GM23248 (cell line): ENCODE data around the gene PRMT1. TPM values are rescaled to one million over a fixed set of nuclear protein-coding genes. Genes with fewer than 3 reads are reported as not detected.

Experiments used
- DNase-seq: peaks from one replicate; pipeline ENCODE4 v3.0.0-alpha.2; 2015
- H2AFZ ChIP-seq: fragments of 200-600 bp; sonication (generic); 2 replicates; pipeline ENCODE4 v1.6.1; 2016; ENCODE audit warnings: antibody characterized with exemption
- H3F3A ChIP-seq: fragments of 200-600 bp; sonication (generic); 2 replicates; pipeline ENCODE4 v1.6.1; 2016; ENCODE audit warnings: mild to moderate bottlenecking, antibody characterized with exemption, mixed run types; ENCODE audit not compliant: insufficient read depth
- H3K27ac ChIP-seq: fragments of 200-600 bp; sonication (generic); 2 replicates; pipeline ENCODE4 v1.5.1; 2016; ENCODE audit warnings: mild to moderate bottlenecking
- H3K27me3 ChIP-seq: fragments of 200-600 bp; sonication (generic); replicated peaks from 2 replicates; pipeline ENCODE4 v1.6.1; 2016; ENCODE audit warnings: mild to moderate bottlenecking; ENCODE audit not compliant: insufficient read depth
- H3K36me3 ChIP-seq: fragments of 200-600 bp; sonication (generic); 2 replicates; pipeline ENCODE4 v1.6.1; 2016; ENCODE audit warnings: low read depth, mild to moderate bottlenecking
- H3K4me1 ChIP-seq: fragments of 200-600 bp; sonication (generic); 2 replicates; pipeline ENCODE4 v1.6.1; 2016; ENCODE audit warnings: mild to moderate bottlenecking; ENCODE audit not compliant: insufficient read depth
- H3K4me2 ChIP-seq: fragments of 200-600 bp; sonication (generic); one replicate; pipeline ENCODE4 v1.6.1; 2016; ENCODE audit warnings: mild to moderate bottlenecking; ENCODE audit not compliant: unreplicated experiment
- H3K4me3 ChIP-seq: fragments of 200-600 bp; sonication (generic); 2 replicates; pipeline ENCODE4 v1.5.1; 2016; ENCODE audit warnings: mild to moderate bottlenecking
- H3K79me2 ChIP-seq: fragments of 200-600 bp; sonication (generic); 2 replicates; pipeline ENCODE4 v1.6.1; 2016; ENCODE audit warnings: mild to moderate bottlenecking; ENCODE audit not compliant: insufficient read depth
- H3K9ac ChIP-seq: fragments of 200-600 bp; sonication (generic); 2 replicates; pipeline ENCODE4 v1.6.1; 2016; ENCODE audit warnings: mild to moderate bottlenecking
- H3K9me2 ChIP-seq: fragments of 200-600 bp; sonication (generic); 2 replicates; pipeline ENCODE4 v1.6.1; 2016; ENCODE audit warnings: mixed run types, mild to moderate bottlenecking, moderate library complexity; ENCODE audit not compliant: insufficient read depth
- H3K9me3 ChIP-seq: fragments of 200-600 bp; sonication (generic); one replicate; pipeline ENCODE4 v1.6.1; 2017; ENCODE audit warnings: low read depth
- H4K20me1 ChIP-seq: fragments of 200-600 bp; sonication (generic); 2 replicates; pipeline ENCODE4 v1.6.0; 2016; ENCODE audit not compliant: insufficient read depth
- EZH2 ChIP-seq: fragments of 200-600 bp; sonication (generic); IDR thresholded peaks from 2 replicates; pipeline ENCODE4 v1.6.1; 2018; ENCODE audit warnings: antibody characterized with exemption, mild to moderate bottlenecking; ENCODE audit not compliant: insufficient read depth, poor library complexity, severe bottlenecking
- EZH2phosphoT487 ChIP-seq: fragments of 200-600 bp; sonication (generic); IDR thresholded peaks from 2 replicates; pipeline ENCODE4 v1.6.1; 2018; ENCODE audit warnings: antibody characterized with exemption, moderate library complexity, mild to moderate bottlenecking, low read depth; ENCODE audit not compliant: insufficient read depth
- WGBS, 2 experiments: methylation state at CpG; one replicate each; pipeline ENCODE4 v1.1.6; 2015 to 2017; ENCODE audit warnings: low lambda C conversion rate in 2 of 2, low coverage in 1 of 2; ENCODE audit errors: missing lambda C conversion rate in 2 of 2; 5-methylcytosine and 5-hydroxymethylcytosine counted together
- in situ Hi-C: fragments of 300-500 bp; cut with MboI; formaldehyde crosslinking; loops from 2 replicates; pipeline ENCODE4 v1.15.0; 2020
- polyA plus RNA-seq: library from polyadenylated mRNA; unstranded; fragments of >200 nt; fragmentation: Nextera tagmentation; extraction: Ambion mirVana; gene quantifications from 2 replicates; pipeline ENCODE4 v1.2.1, GENCODE V29; 2016
- total RNA-seq: library from RNA; depleted of rRNA; stranded (reverse); fragments of >200 nt; shearing (Covaris generic); gene quantifications from 2 replicates; pipeline ENCODE4 v1.2.3, GENCODE V29; 2014

PRMT1 gene
- total and polyA plus RNA-seq, 2 experiments from 2014 or later = 164 to 192 TPM

DNA sequence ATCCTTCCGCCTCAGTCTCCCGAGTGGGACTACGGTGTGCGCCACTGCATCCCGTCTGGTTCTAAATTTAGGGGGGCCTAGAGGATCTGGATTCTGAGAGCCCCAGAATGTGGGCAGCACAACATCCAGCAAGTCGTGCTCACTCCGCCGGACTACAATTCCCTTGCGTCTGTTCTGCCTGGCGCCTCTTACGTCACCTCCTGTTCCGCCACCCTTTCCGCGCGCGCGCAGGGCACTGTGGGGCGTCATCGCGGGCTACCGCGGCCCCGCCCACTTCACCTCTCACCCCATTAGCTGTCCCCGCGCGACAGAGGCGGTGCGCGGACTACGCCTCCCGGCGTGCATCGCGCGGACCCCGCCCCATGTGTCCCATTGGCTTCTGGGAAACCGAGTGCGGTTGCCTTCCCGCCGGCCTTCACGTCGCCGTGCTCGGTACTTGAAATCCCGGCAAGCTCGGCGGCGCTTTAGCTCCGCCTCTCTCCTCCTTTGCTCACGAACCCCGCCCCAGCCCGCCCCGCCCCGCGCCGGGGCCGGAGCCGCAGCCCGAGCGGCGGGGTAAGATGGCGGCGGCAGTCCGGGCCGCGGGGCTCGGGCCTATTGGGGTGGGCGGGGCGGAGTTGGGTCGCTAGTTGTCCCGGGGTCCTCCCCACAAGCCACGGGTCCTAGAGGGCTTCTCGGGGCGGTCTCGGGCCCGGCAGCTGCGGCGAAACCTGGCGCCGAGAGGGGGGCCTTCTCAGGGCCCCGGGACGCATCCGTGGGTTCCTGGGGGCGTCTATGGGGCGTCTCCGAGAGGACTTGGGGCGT lies 35.2 kb upstream of the PRMT1 start, which contains the start of gene SCAF1:
Gene SCAF1 (plus strand): TSS at position 522 of the 804 bp plus-strand sequence. CDS start 2,818 bp downstream, outside the sequence.
- TF ChIP-seq EZH2 (no peak), EZH2phosphoT487 (no peak)
- Histone ChIP-seq H3K4me3 (peak within 1 kb of the TSS; percentile 95), H3K4me2 (peak within 1 kb of the TSS; percentile 96), H3K79me2 (peaks cover 72% of the 10 kb centered on the region), H3K4me1 (peaks cover 14% of the 10 kb centered on the region), H3F3A (peaks cover 8% of the 10 kb centered on the region), H3K27ac (peak within 1 kb of the TSS; percentile 100), H3K9me2 (no peaks in the 10 kb centered on the region), H3K27me3 (no peaks in the 10 kb centered on the region), H3K36me3 (no peaks in the 10 kb centered on the region), H3K9me3 (no peaks in the 10 kb centered on the region), H4K20me1 (no peaks in the 10 kb centered on the region), H2AFZ (peak within 1 kb of the TSS; percentile 67), H3K9ac (peak within 1 kb of the TSS; percentile 99)
- in situ Hi-C loops = no loop called here
- WGBS, 2 experiments = 0 to 2% methylated on average over 41 to 64 of the region's 87 CpGs
- DNase-seq = peak; percentile 100

DNA sequence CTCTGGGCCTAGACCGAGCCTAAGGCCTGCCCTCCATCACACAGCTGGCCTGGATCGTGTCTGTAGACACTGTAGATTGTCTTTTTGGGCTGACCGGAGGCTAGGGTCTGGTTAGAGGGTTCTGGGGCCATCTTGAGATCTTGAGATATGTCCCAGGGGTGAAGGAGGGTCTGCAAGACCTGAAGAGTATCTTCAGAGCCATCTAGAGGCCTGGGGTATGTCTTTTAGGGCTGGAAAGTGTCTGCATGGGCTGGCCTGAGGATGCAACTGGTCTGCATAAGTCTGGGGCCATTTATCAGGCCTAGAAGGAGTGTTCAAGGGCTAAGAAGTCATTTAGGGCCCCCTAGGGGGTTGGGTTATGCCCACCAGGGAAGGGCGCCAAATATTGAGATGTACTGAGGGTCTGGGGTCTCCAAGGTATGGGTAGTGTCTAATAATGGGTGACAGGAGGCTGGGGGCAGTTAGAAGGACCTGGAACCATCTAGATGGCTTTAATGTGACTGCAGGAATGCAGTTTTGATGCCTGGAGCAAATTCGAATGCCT lies 34.5 kb upstream of the PRMT1 start:
- 1 to 2% methylated on average over 5 of the region's 5 CpGs for WGBS, 2 experiments
- peaks cover 76% of the 10 kb centered on the region for H3K79me2 ChIP-seq
- no peaks in the 10 kb centered on the region for H3K9me3 ChIP-seq
- H2AFZ ChIP-seq = peak overlapping the region; percentile 67
- peak overlapping the region; percentile 82 for H3K27ac ChIP-seq
- H3K36me3 ChIP-seq = no peaks in the 10 kb centered on the region
- H3F3A ChIP-seq = peaks cover 8% of the 10 kb centered on the region
- TF ChIP-seq EZH2 (no peak), EZH2phosphoT487 (no peak)
- peak overlapping the region; percentile 99 for H3K9ac ChIP-seq
- H4K20me1 ChIP-seq = no peaks in the 10 kb centered on the region
- in situ Hi-C loops = no loop called here
- no peak for DNase-seq
- H3K27me3 ChIP-seq = no peaks in the 10 kb centered on the region
- peak overlapping the region; percentile 95 for H3K4me3 ChIP-seq
- no peaks in the 10 kb centered on the region for H3K9me2 ChIP-seq
- peak overlapping the region; percentile 92 for H3K4me2 ChIP-seq
- peaks cover 14% of the 10 kb centered on the region for H3K4me1 ChIP-seq

DNA sequence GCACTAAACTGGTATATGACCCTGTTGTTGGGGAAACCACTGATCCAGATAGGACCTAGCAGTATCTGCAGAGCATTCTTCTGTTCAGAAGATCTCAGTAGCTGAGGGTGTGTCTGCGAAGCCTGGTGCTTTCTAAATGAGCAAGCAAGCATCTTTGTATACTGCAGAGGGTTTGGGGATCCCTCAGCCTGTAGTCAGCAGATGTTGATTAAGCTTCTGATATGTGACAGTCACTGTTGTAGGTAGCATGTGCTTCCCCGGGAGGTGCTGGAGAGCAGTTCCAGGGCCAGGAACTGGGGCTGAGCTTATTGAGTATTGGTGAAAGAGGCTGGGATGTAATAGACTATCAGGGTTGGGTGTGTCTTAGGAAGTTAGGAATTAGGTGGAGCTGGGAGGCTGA lies 33.6 kb upstream of the PRMT1 start:
- Histone ChIP-seq H3K27ac (peak overlapping the region; percentile 82; the same call in 1 of the 2 replicates), H3K9me2 (no peaks in the 10 kb centered on the region), H3K9me3 (no peaks in the 10 kb centered on the region), H2AFZ (no peak overlapping the region), H4K20me1 (no peaks in the 10 kb centered on the region), H3K79me2 (peaks cover 77% of the 10 kb centered on the region), H3K4me3 (peak overlapping the region; percentile 95), H3K4me2 (peak overlapping the region; percentile 92), H3K9ac (peak overlapping the region; percentile 99), H3K27me3 (no peaks in the 10 kb centered on the region), H3K36me3 (no peaks in the 10 kb centered on the region), H3F3A (peaks cover 8% of the 10 kb centered on the region), H3K4me1 (peaks cover 14% of the 10 kb centered on the region)
- in situ Hi-C loops = no loop called here
- DNase-seq = peak; percentile 35
- TF ChIP-seq EZH2 (no peak), EZH2phosphoT487 (no peak)
- 55 to 61% methylated on average over 2 of the region's 2 CpGs for WGBS, 2 experiments

DNA sequence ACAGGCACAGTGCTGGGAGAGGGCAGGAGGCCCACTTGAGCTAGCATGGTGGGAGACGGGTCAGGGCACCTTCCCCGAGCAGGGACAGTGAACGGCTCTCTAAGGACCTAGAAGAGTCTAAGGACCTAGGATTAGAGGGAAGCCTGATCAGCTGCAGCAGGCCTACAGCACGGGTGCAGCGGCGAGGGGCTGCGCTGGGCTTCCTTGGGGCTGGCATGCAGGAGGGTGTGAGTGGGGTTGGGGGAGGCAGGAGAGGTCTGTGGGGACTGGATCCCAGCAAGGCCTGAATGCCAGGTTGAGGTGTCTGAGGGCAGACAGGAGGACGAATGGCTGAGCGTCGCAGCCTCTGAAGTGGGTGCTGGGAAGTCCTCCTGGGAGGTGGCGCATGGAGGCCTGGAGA lies 31.5 kb upstream of the PRMT1 start:
- no peak for TF ChIP-seq EZH2phosphoT487
- Histone ChIP-seq H3K9ac (no peak overlapping the region), H3K27ac (no peak overlapping the region), H3K79me2 (peaks cover 81% of the 10 kb centered on the region), H2AFZ (no peak overlapping the region), H3K27me3 (no peaks in the 10 kb centered on the region), H3K4me2 (no peak overlapping the region), H3K9me3 (no peaks in the 10 kb centered on the region), H3K4me3 (no peak overlapping the region), H4K20me1 (no peaks in the 10 kb centered on the region), H3K4me1 (peaks cover 14% of the 10 kb centered on the region), H3K36me3 (no peaks in the 10 kb centered on the region), H3F3A (peaks cover 8% of the 10 kb centered on the region), H3K9me2 (no peaks in the 10 kb centered on the region)
- in situ Hi-C loops = no loop called here
- DNase-seq = no peak
- WGBS, 2 experiments = 87 to 94% methylated on average over 11 of the region's 11 CpGs
